K562 (cell line): Measurements from ENCODE around the gene ADAT1. TPM values are rescaled to one million over a fixed set of nuclear protein-coding genes. Genes with fewer than 3 reads are reported as not detected.
A peak's percentile ranks its signal among the peaks of the same experiment; 100 is the strongest.

Source experiments
- CEBPZ ChIP-seq: fragments of 150-350 bp; IDR thresholded peaks from 2 replicates; pipeline ENCODE4 v1.6.1; 2014; ENCODE audit warnings: low read depth, mild to moderate bottlenecking, low read length, borderline replicate concordance
- DMBX1 ChIP-seq: fragments of 250-450 bp; sonication (Bioruptor Pico); IDR thresholded peaks from 2 replicates; pipeline ENCODE4 v1.8.0; 2022; ENCODE audit warnings: inconsistent platforms, mild to moderate bottlenecking, moderate library complexity, borderline replicate concordance
- FOXJ2 ChIP-seq: fragments of 200-800 bp; sonication (Bioruptor generic); IDR thresholded peaks from 2 replicates; pipeline ENCODE4 v1.6.1; 2016; ENCODE audit warnings: missing genetic modification characterization, missing compliant biosample characterization
- GTF2E2 ChIP-seq: fragments of 200-800 bp; sonication (Bioruptor generic); IDR thresholded peaks from 2 replicates; pipeline ENCODE4 v1.6.1; 2016; ENCODE audit warnings: missing genetic modification characterization, missing compliant biosample characterization
- HDAC1 ChIP-seq, 2 experiments: fragments of 450-650 bp; IDR thresholded peaks; 2 replicates each; pipeline ENCODE4 v1.6.1; 2016 to 2017; ENCODE audit warnings: inconsistent platforms in 1 of 2, mild to moderate bottlenecking in 1 of 2, moderate library complexity in 1 of 2
- HDAC2 ChIP-seq: fragments of 450-650 bp; IDR thresholded peaks from 2 replicates; pipeline ENCODE4 v1.6.1; 2016; ENCODE audit warnings: mild to moderate bottlenecking
- ILF3 ChIP-seq: fragments of 450-650 bp; IDR thresholded peaks from 2 replicates; pipeline ENCODE4 v1.6.1; 2018; ENCODE audit warnings: antibody characterized with exemption, mild to moderate bottlenecking, moderate library complexity, borderline replicate concordance
- LEF1 ChIP-seq: fragments of 450-650 bp; IDR thresholded peaks from 2 replicates; pipeline ENCODE4 v1.6.1; 2016; ENCODE audit warnings: mild to moderate bottlenecking
- MTF1 ChIP-seq: fragments of 250-450 bp; sonication (Bioruptor Pico); IDR thresholded peaks from 2 replicates; pipeline ENCODE4 v1.9.0; 2021; ENCODE audit warnings: moderate library complexity, mild to moderate bottlenecking, inconsistent platforms, borderline replicate concordance
- NEUROD1 ChIP-seq: fragments of 150-350 bp; IDR thresholded peaks from 2 replicates; pipeline ENCODE4 v1.6.1; 2014; ENCODE audit warnings: borderline replicate concordance, low read length, low read depth; ENCODE audit not compliant: partially characterized antibody
- RBM15 ChIP-seq: fragments of 200-400 bp; formaldehyde crosslinking; IDR thresholded peaks from 2 replicates; pipeline ENCODE4 v1.6.1; 2018; ENCODE audit warnings: mild to moderate bottlenecking, low read length, moderate library complexity; ENCODE audit not compliant: insufficient read depth
- VEZF1 ChIP-seq: fragments of 200-800 bp; sonication (Bioruptor generic); IDR thresholded peaks from 2 replicates; pipeline ENCODE4 v1.6.1; 2017; ENCODE audit warnings: missing genetic modification characterization, missing compliant biosample characterization
- ZC3H4 ChIP-seq: sonication (generic); formaldehyde crosslinking; IDR thresholded peaks from 2 replicates; pipeline ENCODE4 v1.9.0; 2021; ENCODE audit warnings: missing genetic modification reagents, borderline replicate concordance
- ZNF23 ChIP-seq: fragments of 250-450 bp; sonication (Bioruptor Pico); IDR thresholded peaks from 2 replicates; pipeline ENCODE4 v1.4.0; 2020; ENCODE audit warnings: mild to moderate bottlenecking
- ZNF644 ChIP-seq: fragments of 200-800 bp; sonication (Bioruptor generic); IDR thresholded peaks from 2 replicates; pipeline ENCODE4 v1.6.1; 2016; ENCODE audit warnings: low read depth, missing genetic modification characterization, missing compliant biosample characterization
- polyA plus RNA-seq, 8 experiments: library from polyadenylated mRNA; depleted of rRNA in 4 of 8; stranded (reverse) in 5 of 8; unstranded in 3 of 8; fragments of >200 nt; fragmentation: Nextera tagmentation in 2 of 8; fragmentation: Illumina TruSeq in 1 of 8; extraction: Ambion mirVana in 2 of 8; extraction: Trizol in 1 of 8; gene quantifications; 2 replicates each; pipeline versions ENCODE4 v1.2.1 to v1.2.3, GENCODE V29; 2011 to 2014; ENCODE audit warnings: inconsistent platforms in 1 of 8, missing spikeins in 1 of 8
- total RNA-seq, 7 experiments: library from RNA; depleted of rRNA in 6 of 7; stranded (reverse); fragments of >200 nt in 6 of 7; fragmentation: Illumina TruSeq in 2 of 7; extraction: Trizol in 2 of 7; gene quantifications; 2 replicates each; pipeline versions ENCODE4 v1.2.1 to v1.2.3, GENCODE V29; 2011 to 2021; ENCODE audit warnings: low replicate concordance in 1 of 7
- TF ChIP-seq, protein P1 (sequence below): fragments of 450-650 bp; IDR thresholded peaks from 2 replicates; pipeline ENCODE4 v1.6.1; 2017; ENCODE audit warnings: antibody characterized with exemption, mild to moderate bottlenecking
- TF ChIP-seq, protein P2 (sequence below): IDR thresholded peaks from 3 replicates; pipeline ENCODE4 v1.6.1; 2011; ENCODE audit warnings: borderline replicate concordance, mild to moderate bottlenecking, moderate library complexity; ENCODE audit not compliant: insufficient read length; ENCODE audit errors: extremely low read depth

Gene ADAT1
- total and polyA plus RNA-seq, 9 of the 15 experiments (the other 6 are each of a cell fraction or from before 2014, with no cell fraction given): 16.0 to 36.7 (median 28.2) TPM

- peak; percentile 41 for TF ChIP-seq NEUROD1
- no peak for TF ChIP-seq CEBPZ
- no peak for TF ChIP-seq LEF1
- no peak for TF ChIP-seq ZC3H4 (CRISPR knock-in tag)
- peak; percentile 54 for TF ChIP-seq VEZF1 (CRISPR knock-in tag)
- no peak for TF ChIP-seq ZNF644 (tag)
- TF ChIP-seq, protein P1, sequence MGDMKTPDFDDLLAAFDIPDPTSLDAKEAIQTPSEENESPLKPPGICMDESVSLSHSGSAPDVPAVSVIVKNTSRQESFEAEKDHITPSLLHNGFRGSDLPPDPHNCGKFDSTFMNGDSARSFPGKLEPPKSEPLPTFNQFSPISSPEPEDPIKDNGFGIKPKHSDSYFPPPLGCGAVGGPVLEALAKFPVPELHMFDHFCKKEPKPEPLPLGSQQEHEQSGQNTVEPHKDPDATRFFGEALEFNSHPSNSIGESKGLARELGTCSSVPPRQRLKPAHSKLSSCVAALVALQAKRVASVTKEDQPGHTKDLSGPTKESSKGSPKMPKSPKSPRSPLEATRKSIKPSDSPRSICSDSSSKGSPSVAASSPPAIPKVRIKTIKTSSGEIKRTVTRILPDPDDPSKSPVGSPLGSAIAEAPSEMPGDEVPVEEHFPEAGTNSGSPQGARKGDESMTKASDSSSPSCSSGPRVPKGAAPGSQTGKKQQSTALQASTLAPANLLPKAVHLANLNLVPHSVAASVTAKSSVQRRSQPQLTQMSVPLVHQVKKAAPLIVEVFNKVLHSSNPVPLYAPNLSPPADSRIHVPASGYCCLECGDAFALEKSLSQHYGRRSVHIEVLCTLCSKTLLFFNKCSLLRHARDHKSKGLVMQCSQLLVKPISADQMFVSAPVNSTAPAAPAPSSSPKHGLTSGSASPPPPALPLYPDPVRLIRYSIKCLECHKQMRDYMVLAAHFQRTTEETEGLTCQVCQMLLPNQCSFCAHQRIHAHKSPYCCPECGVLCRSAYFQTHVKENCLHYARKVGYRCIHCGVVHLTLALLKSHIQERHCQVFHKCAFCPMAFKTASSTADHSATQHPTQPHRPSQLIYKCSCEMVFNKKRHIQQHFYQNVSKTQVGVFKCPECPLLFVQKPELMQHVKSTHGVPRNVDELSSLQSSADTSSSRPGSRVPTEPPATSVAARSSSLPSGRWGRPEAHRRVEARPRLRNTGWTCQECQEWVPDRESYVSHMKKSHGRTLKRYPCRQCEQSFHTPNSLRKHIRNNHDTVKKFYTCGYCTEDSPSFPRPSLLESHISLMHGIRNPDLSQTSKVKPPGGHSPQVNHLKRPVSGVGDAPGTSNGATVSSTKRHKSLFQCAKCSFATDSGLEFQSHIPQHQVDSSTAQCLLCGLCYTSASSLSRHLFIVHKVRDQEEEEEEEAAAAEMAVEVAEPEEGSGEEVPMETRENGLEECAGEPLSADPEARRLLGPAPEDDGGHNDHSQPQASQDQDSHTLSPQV: no peak
- no peak for TF ChIP-seq RBM15
- TF ChIP-seq FOXJ2: no peak
- TF ChIP-seq DMBX1: no peak; the same call in 1 of the 2 replicates
- TF ChIP-seq HDAC2: peak; percentile 80
- no peak for TF ChIP-seq ZNF23 (CRISPR knock-in tag)
- no peak for TF ChIP-seq ILF3
- TF ChIP-seq, protein P2, sequence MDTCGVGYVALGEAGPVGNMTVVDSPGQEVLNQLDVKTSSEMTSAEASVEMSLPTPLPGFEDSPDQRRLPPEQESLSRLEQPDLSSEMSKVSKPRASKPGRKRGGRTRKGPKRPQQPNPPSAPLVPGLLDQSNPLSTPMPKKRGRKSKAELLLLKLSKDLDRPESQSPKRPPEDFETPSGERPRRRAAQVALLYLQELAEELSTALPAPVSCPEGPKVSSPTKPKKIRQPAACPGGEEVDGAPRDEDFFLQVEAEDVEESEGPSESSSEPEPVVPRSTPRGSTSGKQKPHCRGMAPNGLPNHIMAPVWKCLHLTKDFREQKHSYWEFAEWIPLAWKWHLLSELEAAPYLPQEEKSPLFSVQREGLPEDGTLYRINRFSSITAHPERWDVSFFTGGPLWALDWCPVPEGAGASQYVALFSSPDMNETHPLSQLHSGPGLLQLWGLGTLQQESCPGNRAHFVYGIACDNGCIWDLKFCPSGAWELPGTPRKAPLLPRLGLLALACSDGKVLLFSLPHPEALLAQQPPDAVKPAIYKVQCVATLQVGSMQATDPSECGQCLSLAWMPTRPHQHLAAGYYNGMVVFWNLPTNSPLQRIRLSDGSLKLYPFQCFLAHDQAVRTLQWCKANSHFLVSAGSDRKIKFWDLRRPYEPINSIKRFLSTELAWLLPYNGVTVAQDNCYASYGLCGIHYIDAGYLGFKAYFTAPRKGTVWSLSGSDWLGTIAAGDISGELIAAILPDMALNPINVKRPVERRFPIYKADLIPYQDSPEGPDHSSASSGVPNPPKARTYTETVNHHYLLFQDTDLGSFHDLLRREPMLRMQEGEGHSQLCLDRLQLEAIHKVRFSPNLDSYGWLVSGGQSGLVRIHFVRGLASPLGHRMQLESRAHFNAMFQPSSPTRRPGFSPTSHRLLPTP: no peak
- no peak for TF ChIP-seq GTF2E2 (tag)
- no peak for TF ChIP-seq MTF1 (CRISPR knock-in tag)
- TF ChIP-seq HDAC1 (IDR thresholded peaks at IDR 0.05): peak in 1 of 2 experiments; percentile 80; a peak in 2 of 4 replicates
Observed at GRCh38 chr16:75621170-75621477, 2.0 kb downstream of the ADAT1 start (continued).
